GM21526 (cell line): ENCODE results near the gene GNA15.

Experiments
- ATAC-seq: cut with Tn5 transposase; IDR thresholded peaks from one replicate; pipeline ENCODE4 v1.9.1; 2021; ENCODE audit warnings: moderate library complexity; ENCODE audit not compliant: unreplicated experiment, low FRiP score

Gene GNA15

DNA sequence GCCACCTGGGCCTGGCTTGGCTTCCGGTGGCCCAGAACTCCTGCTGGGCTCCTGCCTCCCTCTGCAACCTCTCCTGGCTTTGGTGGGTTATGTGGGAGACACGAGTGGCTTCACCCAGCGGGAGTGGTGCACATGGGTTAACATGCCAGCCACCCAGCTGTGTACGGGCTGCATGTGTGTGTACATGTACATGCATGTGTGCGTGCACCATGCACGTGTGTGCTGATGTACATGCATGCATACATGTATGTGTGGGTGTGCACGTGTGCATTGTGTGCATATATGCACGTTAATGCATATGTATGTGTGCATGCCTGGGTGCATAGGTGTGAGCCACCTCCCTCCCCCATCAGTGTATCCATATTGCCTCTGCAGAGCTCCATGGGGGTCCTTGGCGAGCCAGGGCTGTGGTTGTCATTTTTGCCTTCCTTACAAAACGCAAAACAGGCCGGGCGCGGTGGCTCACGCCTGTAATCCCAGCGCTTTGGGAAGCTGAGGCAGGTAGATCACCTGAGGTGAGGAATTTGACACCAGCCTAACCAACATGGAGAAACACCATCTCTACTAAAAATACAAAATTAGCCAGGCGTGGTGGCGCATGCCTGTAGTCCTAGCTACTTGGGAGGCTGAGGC is 29.2 kb upstream of the GNA15 start:
- ATAC-seq, result no peak

DNA sequence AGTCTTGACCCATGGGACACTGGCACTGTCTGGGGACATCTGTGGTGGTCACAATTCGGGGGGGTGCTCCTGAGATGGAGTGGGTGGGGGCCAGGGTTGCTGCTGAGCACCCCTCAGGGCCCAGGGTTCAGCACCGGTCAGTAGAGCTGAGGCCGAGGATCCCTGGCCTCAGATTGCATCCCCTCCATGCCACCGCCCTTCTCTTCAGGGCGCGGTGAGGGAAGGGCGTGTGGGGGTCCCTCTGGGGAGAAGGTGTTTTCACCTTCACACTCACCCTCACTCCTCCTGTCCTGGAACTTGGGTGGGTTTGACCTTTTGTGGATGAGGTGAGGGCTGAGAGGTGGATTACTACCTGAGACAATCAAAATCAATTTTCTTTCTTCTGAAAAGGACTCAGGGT is 28.2 kb upstream of the GNA15 start:
- no peak for ATAC-seq

DNA sequence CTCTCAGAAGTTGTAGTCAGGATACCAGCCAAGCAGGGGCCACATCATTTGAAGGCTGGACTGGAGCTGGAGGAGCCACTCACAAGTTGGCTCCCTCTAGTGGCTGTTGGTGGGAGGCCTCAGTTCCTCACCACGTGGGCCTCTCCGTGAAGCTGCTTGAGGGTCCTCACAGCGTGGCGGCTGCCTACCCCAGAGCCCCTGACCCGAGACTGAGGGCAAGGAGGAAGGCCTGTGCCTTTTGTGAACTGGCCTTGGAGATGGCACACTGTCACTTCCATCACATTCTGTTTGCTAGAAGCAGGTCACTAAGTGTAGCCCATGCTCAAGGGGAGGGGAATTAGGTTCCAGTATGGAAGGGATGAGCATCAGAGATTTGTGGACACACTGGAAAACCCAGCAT is 27.1 kb upstream of the GNA15 start:
- no peak for ATAC-seq

DNA sequence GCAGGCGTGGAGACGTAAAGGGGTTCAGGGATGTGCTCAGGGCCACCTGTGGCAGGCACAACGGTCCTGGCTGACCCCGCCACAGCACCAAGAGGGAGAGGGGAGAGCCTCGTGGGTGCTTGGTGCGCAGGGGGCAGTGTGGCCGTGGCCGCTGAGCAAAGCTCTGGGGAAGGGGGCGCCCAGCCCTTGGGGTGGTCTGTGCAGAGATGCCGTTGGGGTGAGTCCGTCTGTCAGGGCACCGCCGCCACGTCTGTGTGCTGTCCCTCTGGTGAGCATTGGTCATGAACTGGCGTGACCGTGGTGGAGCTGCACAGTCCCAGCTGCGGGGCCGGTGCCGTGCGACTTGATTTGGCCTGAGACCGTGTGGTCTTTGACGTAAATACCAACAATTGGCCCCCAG is 26.3 kb upstream of the GNA15 start:
- ATAC-seq, result no peak

DNA sequence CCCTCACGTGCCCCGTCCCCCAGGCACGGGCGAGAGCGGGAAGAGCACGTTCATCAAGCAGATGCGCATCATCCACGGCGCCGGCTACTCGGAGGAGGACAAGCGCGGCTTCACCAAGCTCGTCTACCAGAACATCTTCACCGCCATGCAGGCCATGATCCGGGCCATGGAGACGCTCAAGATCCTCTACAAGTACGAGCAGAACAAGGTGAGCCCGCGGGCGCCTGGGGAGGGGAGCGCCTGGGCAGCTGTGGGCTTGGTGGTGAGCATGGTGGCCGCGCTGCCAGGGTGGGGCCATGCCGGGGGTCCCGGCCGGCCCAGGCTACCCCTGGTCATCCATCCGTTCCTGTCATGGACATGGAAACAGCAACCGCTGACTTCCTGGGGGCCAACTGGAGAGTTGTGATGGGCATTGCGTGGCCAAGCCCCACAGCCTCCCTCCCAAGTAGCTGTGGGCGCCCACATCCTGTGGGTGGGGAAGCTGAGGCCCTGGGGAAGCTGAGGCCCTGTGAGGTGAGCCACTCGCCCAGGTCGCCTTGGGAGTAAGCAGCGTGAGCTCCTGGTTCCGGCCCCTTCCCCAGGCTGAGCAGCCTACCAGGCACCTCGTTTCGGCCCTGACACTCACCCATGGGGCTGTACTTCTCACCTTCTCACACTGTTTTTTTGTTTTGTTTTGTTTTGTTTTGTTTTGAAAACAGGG is 25.6 kb upstream of the GNA15 start:
- no peak for ATAC-seq

DNA sequence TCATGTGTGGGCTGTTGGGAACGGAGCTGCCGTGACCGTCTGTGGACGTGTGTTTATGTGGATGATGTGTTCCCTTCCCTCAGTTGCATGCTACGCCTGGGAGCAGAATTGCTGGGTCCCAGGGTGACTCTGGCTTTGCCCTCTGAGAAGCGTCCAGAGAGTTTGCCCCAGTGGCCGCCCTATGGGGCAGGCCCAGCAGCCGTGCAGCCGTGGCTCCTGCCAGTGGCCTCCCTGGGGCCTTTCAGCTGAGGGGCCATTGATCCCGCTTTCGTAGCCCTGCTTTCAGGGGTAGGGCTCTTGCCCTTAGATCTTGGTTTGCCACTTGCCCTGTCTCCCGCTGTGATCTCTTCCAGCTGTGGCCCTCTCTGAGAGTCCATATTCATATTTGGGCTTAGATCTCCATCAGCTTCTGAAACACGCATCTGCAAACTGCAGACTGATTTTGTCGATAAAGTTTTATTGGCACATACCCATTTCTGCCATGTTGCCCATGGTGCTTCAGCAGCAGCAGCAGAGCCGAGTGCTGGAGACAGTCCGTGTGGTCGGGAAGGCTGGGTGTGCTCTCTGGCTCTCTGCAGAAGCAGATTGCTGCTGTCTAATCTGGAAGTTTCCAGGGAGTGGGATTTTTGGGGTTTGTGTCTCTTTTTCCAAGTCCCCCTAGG is 24.1 kb upstream of the GNA15 start:
- ATAC-seq, result no peak

DNA sequence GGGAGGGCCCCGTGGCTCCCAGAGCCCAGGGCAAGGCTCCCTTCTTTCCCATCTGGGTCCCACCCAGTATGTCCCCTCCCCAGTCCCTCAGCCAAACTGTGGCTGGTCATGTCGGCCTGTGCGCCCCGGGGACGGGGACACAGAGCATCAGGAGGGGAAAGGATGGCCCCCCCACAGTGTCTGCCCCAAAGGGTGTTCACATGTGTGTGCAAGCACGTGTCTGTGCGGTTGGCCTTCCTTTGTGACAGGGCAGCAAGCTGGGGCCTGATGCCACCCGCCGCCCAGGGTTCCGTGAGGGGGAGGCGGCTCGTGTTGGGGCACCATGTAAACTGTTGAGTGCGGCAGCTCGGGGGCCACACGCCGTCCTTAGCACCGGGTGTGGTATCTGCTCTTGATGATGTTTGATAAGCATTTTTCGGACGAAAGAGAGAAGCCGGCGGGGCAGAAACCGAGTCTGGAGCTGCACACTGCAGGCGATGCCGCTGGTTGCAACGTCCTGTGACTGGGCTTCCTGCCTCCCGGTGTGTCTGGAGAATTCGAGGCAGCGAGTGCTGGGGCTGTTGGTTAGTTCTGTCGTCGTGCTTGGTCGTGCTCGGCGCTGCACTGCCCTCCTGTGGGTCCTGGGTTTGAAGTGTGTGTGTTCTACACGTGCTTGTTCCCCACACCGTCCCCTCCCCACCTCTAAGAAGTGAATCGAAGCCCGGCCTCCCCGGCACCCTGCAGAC is 23.3 kb upstream of the GNA15 start:
- no peak for ATAC-seq

DNA sequence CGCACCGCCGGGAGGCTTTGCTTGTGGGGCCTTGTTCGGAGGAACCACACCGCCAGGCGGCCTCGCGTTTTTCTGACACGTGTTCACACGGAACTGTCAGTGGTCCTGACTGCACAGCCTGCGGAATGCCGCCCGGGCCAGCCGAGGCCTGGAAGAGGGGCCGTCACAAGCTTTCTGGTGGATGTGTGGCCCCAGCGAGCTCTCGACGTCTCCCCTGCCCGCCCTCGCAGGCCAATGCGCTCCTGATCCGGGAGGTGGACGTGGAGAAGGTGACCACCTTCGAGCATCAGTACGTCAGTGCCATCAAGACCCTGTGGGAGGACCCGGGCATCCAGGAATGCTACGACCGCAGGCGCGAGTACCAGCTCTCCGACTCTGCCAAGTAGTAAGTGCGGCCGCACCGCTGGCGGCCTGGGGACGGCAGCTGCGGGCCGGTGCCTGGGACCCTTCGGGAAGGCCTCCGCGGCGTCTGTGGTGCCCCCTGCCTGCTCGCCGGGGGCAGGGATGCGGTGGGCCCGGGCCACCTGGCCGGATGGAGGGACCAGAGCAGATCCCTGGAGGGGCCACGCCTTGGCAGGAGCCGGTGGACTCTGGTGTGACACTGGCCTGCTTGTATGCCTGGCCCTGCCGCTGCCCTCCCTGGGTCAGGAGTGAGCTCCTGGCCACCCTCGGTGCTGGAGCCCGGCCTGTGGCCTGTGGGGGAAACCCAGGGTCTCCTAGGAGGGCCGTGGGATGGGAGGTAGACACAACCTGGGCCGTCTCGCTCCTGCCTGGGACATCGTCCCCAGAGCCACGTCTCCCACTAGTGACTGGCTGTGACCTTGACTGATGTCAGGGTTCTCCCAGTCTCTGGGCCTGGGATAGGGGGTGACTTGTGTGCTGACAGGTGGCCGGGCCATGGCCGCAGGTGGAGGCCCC is 22.5 kb upstream of the GNA15 start:
- ATAC-seq, result no peak

DNA sequence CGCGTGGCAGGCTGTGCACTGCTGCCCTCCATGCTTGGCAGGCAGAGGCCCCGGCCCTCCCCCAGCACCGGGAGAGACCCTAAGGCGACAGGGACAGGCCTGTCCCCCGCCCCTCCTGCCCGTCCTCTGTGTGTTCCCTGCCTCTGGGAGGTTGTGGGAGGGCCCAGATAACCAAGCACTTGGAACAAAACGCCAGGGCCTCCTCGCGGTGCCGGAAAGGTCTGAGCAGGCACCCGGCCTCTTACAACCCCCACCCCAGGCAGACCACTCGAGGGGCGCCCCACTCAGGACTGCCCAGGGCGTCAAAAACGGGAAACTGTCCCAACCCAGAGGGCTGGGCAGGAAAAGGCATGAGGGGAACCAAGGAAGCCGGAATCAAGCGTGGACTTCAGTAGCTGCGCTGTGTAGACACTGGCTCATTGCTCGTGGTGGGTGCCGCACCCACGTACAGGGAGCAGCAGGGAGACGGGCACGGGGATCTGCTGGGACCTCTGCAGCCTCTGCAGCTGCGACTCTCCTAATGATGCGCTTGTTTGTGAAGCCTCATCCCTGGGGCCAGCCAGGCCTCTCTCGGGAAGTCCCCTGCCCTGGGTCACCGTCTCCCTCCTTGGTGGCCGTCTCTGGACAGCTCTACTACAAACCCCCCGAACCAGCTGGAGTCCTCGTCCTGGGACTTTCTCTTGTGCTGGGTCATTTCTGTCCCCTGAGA is 21.7 kb upstream of the GNA15 start:
- ATAC-seq, result no peak

DNA sequence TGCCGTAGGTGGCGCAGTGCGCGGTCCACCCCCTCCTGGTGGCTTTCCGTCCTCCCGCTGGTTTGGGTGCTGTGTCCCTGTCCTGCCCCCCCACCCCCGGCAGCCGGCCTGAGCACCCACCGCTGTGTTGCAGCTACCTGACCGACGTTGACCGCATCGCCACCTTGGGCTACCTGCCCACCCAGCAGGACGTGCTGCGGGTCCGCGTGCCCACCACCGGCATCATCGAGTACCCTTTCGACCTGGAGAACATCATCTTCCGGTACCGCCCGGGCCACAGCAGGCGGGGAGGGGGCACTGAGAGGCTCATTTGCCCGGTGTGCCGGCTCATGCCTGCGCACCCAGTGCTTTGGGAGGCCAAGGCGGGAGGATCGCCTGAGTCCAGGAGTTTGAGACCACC is 21.0 kb upstream of the GNA15 start:
- no peak for ATAC-seq

DNA sequence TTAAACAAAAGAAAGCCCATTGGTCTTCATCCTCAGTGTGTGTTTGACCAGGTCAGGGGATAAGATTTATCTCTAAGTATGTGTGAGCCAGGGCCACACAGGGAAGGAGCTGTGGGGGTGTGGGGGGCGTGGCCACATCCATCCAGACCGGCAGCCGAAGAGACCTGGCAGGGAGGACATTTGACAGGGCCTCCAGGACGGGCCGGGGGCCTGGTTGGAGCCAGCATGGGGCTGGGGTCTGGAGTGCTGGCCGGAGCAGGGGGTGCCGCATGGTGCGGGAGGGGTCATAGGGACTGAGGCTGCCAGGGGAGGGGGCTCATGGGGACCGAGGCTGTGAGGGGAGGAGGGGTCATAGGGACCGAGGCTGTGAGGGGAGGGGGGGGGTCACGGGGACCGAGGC is 20.4 kb upstream of the GNA15 start:
- ATAC-seq, result no peak

DNA sequence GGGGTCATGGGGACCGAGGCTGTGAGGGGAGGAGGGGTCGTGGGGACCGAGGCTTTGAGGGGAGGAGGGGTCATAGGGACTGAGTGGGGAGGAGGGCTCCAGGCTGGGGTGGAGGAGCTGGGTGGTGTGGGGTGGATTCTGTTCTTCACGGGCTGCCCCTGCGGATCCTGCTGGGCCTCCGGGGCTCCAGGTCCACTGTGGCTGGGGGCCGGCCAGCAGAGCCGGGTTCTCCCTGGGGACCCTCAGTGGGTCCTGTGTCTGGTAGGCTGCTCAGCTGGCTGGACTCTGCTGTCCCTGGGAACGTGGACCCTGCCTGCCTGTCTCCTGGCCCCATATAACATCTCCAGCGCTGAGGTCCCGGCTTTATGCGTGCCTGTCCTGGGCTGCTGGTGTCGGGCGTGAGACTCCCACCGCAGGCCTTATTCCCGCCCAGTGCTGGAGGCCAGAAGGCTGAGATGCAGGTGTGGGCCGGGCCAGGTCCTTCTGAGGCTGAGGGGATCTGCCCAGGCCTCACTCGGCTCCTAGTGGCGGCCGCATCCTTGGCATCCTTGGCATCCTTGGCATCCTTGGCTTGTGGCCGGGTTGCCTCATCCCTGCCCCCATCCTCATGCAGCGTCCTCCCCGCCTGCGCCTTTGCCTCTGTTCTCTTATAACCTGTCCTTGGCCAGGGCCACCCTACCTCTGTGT is 19.8 kb upstream of the GNA15 start:
- ATAC-seq, result no peak

DNA sequence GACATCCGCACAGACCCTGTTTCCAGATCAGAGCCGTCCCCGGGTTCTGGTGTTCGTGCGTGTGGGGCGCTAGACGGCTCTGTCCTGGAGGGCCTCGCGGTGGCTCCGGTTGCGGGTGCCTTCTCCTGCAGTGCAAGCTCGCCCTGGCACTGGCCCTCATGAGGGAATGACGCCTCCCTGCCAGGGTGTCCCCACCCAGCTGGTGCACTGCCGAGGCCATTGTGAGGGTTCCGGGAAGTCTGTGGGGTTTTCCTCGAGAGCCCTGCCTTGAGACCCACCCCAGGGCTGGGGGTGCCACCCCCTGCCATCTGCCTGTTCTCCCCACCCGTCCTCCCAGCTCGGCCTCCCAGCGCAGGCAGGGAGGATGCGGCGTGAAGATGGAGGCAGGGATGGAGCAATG is 19.2 kb upstream of the GNA15 start:
- ATAC-seq, result no peak

DNA sequence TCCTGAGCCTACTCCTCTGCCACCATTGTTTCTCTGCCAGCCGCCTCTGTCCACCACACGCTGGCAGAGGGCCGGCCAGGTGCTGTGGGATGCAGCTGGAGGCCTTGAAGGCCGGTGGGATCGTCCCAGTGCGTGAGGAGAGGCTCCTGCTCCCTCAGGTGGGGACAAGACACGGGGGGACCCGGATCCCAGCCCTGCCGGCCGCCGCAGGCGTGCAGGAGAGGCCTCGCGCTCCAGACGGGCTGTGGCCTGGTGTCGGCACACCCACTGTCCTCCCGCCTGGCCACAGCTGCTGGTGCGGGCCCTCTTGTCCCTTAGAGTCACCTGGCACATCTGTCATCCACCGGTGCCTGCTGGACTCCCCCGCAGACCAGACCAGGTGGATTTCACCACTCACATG is 18.1 kb upstream of the GNA15 start:
- ATAC-seq, result no peak

DNA sequence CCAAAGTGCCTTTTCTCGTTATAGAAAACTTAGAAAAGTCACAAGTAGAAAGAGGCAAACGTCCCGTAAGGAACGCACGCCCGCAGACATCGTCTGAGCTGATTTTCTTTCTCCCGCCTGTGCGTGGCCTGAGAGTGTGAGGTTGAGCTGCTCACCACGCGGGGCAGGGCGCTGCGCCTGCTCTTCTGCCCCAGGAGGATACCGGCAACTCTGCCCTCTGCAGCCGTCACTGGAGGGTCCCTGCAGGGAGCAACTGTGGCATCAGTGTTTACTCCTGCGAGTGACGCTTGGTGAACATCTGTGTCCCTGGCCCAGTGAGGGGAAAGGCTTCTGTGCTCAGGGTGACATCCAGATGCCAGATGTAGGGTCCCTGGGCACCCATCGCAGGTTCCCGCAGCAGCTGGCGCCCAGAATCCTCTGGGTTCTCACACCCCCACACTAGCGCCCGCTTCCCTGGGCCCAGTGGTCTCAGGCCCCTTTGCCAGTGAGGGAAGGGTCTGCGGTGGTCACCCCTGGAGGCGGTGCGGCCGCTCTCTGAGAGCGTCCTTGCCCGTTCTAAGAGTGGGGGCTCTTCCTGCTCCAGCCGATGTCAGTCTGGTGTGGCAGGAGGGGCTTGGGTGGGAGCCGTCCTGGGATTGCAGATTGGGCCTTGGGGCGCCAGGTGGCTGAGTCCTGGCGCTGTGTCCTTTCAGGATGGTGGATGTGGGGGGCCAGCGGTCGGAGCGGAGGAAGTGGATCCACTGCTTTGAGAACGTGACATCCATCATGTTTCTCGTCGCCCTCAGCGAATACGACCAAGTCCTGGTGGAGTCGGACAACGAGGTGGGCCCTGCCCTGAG is 17.4 kb upstream of the GNA15 start:
- ATAC-seq, result no peak

DNA sequence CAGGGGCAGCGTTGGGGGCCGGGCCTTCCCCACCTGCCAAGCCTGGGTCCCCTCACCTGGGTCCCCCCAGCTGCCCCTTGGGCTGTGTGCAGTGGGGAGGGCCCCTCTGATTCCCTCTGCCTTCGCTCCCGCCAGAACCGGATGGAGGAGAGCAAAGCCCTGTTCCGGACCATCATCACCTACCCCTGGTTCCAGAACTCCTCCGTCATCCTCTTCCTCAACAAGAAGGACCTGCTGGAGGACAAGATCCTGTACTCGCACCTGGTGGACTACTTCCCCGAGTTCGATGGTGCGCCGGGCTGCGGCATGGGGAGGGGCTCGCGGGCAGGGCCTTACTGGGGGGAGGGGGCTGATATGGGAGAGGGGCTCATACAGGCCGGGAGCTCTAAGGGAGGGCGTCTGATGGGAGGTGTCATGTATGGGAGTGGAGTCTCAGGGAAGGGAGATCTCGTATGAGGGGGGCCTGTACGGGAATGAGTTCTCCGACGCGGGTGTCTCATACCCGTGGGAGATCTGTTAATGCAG is 16.7 kb upstream of the GNA15 start:
- ATAC-seq, result no peak

DNA sequence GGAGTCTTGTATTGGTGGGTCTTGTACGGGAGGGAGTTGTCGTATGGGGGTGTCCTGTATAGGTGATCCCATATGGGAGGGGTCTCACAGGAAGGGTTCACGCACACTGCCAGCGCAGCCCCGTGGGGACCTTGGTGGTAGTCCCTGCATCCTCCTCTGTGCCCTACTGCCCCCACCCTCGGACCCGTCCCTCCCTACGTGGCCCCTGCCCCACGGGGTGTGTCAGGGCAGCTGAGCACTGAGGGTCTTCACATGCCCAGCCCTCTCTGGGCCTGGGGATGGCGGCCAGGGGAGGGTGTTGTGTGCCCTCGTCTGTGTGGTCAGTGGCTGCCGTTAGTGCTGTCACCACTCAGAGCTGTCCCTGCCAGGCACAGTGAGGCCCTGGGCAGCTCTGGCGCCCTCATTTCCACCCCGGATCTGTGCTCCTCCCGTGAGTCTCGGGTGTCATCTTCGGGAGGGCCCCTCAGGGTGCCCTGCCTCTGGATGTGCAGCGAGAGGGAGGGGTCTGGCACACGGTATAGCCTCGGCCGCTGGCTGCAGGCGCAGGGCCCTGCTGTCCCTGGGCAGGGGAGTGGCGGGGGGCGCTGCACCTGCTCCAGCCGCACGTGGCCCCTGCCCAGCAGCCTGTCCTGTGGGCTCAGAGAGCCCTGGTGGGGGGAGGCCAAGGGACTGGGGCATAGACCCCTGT is 16.0 kb upstream of the GNA15 start:
- no peak for ATAC-seq
